GM21529 (cell line): Measurements from ENCODE around the gene MGAM2.

Experiments
- ATAC-seq: cut with Tn5 transposase; IDR thresholded peaks from one replicate; pipeline ENCODE4 v1.9.1; 2021; ENCODE audit not compliant: unreplicated experiment

The MGAM2 gene

DNA sequence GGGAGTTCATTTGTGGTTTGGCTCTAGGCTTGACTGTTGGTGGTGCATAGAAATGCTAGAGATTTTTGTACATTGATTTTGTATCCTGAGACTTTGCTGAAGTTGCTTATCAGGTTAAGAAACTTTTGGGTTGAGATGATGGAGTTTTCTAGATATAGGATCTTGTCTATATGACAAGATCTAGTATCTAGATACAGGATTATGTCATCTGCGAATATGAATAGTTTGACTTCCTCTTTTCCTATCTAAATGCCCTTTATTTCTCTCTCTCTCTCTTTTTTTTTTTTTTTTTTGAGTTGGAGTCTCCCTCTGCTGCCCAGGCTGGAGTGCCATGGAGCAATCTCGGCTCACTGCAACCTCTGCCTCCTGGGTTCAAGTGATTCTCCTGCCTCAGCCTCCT is 62.9 kb downstream of the MGAM2 start:
- no peak for ATAC-seq

DNA sequence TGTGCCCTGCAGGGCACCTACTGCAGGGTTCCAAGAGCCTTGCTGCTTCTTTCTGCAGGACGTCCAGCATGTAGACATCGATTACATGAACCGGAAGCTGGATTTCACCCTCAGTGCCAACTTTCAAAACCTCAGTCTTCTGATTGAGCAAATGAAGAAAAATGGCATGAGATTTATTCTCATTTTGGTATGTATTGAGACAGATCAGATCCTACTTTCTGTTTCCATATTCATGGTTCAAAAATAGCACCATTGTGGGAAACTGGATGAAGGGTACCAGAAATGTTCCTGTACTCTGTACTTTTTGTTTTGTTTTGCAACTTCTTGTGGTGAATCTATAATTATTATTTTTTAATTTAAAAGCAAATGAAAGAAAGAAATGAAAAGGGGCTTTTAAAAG is 64.1 kb downstream of the MGAM2 start:
- no peak for ATAC-seq

DNA sequence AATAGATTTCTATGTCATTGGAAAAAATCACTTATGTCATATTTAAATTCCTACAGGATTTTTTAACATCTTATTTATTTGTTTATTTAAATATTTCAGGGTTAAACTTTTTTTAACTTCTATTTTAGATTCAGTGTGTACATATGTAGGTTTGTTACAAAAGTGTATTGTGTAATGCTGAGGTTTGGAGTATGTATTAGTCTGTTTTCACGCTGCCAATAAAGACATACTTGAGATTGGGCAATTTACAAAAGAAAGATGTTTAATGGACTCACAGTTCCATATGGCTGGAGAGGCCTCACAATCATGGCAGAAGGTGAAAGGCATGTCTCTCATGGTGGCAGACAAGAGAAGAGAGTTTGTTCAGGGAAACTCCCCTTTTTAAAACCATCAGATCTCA is 65.4 kb downstream of the MGAM2 start:
- ATAC-seq, result no peak

DNA sequence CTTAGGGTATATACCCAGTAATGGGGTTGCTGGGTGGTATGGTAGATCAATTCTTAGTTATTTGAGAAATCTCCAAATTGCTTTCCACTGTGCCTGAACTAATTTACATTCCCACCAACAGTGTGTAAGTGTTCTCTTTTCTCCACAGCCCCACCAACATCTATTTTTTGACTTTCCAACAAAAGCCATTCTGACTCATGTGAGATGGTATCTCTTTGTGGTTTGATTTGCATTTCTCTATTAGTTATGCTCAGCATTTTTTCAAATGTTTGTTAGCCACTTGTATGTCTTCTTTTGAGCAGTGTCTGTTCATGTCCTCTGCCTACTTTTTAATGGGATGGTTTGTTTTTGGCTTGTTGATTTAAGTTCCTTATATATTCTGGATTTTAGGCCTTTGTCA is 66.4 kb downstream of the MGAM2 start:
- no peak for ATAC-seq

DNA sequence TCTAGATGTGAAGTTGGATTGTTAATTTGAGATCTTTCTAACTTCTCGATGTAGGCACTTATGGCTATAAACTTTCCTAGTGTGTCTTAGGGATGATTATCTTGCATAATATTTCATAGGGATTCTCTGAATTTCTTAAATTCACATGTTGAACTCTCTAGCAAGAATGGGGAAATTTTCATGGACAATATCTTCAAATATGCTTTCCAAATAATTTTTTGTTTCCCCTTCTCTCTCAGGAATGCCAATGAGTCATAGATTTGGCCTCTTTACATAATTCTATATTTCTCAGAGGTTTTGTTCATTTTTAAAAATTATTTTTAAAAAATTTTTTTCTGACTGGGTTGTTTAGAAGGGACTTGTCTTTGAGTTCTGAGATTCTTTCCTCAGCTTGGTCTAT is 68.9 kb downstream of the MGAM2 start:
- ATAC-seq, result no peak

DNA sequence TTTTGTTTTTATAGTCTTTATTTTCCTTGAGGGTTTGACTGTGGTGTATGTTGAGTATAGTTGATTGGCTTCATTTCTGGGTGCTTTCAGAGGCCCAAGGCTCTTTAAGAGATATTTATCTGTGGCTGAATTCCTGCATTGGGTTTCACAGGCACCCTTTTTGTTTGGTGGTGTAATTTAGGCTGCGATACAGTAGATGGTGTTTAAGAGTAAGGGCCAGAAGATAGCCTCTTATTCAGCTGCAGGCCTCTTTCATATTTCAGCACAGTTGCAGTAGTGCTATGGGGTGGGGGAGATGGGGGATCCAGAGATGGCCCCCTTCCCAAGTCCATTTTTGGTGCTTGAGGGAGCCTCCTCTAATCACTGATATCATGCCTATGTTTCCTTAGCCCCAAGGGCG is 69.7 kb downstream of the MGAM2 start:
- no peak for ATAC-seq

DNA sequence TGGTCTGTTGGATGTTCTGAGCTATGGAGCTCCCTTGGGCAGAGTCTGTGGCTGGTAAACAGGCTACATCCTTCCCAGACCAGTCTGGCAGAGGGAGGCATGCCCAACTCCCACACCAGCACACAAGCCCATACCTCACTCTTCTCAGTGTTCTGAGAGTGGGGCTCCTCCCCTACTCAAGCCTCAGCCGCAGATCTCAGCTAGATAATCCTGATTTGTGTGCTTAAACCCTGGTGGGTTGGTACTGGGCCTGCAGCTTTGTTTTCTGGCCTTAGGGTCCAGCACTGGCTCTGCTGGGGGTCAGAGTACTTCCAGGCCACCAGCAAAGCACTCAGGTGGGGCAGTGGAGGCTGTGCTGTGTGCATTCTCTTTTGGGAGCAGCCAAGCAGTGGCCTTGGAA is 70.4 kb downstream of the MGAM2 start:
- no peak for ATAC-seq

DNA sequence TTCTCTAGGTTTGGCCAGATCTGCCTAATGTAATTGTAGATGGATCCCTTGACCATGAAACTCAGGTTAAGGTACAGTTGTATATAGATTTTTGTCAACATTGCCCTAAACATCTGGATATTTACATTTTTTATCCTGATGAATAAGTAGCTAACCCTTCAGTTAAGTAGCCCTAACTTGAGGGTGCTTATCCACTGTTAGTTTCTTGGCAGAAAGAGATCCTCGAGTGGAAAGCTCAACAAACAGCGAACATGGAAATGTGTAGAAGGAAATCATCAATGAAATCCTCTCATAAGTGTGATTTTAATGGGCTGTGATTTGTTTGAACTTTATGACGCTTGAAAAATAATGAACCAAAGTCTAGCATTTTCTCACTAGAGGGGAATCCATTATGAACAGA is 73.6 kb downstream of the MGAM2 start:
- no peak for ATAC-seq

DNA sequence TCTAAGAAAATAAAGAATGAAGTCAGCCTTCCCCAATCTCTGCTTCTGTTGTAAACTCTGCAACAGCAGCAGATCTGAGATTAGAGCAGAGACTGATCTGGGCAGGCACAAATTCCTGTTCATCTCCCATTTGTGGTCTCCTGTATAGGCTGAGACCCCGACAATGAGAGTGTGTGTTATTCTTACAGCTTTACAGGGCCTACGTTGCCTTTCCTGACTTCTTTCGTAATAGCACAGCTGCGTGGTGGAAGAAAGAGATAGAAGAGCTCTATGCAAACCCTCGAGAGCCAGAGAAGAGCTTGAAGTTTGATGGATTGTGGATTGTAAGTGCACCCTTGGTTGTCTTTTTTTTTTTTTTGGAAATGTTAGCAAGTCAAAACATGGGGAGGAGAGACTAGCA is 74.3 kb downstream of the MGAM2 start:
- no peak for ATAC-seq

DNA sequence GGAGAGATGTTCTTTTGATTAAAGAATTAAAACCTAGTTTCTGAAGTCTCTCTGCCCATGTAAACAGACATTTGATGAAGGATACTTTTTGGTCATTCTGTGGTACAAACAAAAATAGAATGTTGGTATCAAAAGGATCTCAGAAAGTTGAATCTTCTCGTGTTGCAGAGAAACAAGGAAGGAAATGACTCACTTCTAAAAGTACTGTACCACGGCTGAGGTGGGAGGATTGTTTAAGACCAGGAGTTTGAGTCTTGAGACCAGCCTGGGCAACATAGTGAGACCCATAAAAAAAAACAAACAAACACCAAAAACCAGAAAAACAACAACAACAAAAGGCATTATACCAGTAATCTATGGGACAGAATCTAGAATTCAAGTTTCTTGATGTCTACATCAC is 76.6 kb downstream of the MGAM2 start:
- peak; percentile 65 for ATAC-seq

DNA sequence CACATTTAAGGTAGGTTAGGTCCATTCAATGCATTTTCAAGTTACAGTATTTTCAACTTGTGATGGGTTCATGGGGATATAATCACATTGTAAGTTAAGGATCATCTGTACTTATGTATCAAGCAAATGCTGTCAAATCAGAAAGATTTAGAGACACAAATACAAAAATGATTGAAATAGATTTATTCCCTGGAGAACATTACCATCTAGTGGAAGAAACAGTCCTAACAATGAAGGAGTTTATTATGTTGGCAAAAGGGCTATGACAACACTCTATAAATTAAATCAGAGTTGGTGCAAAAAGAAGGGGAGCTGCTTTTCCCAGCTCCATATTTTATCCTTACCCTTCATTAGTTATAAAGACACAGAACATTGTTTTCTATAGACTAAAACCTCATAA is 77.3 kb downstream of the MGAM2 start:
- ATAC-seq, result no peak

DNA sequence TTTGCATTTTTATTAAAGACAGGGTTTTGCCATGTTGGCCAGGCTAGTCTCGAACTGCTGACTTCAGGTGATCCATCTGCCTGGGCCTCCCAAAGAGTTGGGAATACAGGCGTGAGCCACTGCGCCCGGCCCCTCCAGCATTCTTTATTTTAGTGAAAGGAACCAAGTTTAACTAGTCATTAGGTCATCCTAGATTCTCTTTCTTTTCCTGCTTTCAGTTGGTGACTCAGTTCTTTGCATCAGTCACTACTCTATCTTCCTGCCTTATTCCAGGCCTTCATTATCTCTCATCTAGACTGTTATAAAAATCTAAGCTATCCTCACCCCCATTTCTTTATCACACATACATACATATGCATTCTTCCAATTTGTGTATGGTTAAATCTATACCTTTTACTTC is 82.7 kb downstream of the MGAM2 start:
- no peak for ATAC-seq

DNA sequence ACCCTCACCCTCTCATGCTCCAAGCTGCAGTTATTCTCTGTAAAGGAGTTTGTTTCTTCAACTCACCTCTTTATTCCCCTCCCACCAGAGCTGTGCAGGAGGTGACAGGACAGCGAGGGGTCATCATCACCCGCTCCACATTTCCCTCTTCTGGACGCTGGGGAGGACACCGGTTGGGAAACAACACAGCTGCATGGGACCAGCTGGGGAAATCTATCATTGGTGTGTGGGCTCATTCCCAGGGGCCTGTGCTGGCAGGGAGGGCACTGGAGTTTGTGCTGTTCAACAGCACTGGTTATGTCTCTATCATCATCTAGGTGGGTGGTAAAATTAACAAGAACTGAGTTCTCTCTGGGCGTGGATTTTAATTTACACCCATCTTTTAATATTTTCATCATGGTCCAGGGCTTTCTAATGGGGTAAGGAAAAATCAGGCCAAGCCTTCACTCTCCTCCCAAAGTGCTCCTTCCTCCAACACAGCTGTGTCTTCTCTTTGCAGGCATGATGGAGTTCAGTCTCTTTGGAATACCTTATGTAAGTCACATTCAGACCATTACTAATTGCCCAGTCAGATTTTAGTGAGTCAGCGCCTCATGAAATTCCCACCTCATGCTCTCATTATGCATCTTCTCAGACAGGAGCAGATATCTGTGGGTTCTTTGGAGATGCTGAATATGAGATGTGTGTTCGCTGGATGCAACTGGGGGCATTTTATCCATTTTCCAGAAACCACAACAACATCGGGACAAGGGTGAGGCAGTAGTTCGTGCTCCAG is 84.7 kb downstream of the MGAM2 start:
- no peak for ATAC-seq

DNA sequence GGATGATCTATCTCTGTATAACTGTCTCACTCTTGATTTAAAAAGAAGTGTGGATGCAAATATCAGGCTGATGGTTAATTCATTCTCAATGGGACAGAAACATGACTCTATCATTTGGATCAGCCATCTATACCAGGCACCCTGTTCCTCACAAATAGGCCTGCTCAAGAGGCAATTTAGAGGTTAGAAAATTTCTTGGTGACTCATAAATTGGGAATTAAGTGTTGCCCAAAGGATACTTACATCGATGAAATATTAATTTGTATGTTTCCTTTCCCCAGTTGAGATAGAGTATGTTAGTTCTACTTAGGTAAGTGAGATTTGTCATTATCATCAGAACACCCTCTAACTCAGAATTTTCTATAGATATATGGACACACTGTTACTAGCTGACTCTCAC is 88.7 kb downstream of the MGAM2 start:
- ATAC-seq, result no peak

DNA sequence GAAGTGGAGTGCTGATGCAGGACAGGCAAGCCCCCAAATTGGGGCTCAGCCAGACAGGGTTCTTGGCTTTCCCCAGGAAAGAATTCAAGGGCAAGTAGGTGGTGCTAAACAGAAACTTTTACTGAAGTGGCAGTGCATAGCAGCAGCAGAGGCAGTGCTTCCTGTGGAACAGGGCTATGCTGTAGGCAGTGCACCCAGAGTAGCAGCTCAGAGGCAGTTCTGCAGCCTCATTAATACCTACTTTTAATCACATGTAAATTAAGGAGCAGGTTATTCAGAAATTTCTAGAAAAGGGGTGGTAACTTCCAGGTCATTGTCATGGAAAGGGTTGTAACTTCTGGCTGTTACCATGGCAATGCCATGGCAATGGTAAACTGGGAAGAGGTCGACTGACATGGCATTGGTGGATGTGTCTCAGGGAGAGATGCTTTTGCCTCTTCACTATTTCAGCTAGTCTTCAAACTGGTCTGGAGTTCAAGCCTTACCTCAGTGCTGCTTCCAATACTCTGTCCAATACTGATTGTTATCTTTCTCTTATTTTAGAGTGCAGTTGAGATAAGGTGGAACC is 117.1 kb downstream of the MGAM2 start:
- ATAC-seq, result no peak

DNA sequence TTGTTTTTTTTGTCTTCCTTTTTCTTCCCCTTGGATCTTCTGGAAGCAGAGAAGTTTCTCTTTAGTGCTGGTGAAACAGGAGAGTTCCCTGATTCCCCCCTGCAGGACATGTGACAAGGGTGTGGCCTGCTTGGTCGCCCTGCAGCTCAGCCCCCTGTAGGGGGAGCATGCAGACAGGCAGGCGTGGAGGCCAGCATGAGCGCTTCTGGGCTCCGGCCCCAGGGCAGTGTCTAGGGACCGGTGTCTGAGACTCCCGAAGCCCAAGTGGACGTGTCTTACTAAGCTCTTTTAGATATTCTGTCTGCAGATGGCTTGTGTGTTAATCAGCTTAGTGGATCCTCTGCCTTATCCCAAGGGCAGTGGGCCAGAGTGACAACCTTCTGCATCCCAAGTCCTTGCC is 120.2 kb downstream of the MGAM2 start:
- no peak for ATAC-seq

DNA sequence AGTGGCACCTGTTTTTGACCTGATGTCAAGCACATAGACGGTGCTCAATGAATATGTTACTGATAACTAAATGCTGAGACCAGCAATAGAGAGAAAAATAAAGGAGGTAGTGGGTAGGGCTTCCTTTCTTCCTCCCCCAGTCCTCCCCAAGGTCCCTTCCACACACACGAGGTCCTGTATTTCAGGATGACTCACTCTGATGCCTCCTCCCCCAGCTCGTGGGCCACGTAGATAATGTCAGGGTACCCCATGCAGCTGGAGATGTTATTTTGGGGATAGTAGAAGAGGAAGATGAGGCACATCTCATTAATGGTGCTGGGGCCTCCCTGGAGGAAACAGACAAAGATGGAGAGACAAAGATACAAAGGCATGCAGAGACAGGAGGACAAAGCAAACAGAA is 129.0 kb downstream of the MGAM2 start:
- no peak for ATAC-seq

DNA sequence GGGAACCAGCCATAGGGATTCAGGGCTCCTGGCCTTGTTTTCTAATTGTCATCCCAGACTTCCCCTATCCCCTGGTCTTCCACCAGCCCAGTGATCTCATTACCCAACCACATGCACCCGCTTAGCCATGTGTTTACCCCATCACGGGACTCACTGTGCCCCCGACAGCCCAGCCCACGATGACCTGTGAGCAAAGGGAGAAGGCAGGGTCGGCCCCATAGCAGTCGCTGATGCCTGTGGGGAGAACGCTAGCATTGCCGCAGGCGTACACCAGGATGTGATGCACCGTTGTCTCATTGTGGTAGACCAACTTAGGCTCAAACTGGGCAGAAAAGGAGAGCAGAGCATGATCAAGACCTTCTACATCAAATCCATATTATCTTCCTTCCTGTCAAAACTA is 132.3 kb downstream of the MGAM2 start:
- ATAC-seq, result no peak

DNA sequence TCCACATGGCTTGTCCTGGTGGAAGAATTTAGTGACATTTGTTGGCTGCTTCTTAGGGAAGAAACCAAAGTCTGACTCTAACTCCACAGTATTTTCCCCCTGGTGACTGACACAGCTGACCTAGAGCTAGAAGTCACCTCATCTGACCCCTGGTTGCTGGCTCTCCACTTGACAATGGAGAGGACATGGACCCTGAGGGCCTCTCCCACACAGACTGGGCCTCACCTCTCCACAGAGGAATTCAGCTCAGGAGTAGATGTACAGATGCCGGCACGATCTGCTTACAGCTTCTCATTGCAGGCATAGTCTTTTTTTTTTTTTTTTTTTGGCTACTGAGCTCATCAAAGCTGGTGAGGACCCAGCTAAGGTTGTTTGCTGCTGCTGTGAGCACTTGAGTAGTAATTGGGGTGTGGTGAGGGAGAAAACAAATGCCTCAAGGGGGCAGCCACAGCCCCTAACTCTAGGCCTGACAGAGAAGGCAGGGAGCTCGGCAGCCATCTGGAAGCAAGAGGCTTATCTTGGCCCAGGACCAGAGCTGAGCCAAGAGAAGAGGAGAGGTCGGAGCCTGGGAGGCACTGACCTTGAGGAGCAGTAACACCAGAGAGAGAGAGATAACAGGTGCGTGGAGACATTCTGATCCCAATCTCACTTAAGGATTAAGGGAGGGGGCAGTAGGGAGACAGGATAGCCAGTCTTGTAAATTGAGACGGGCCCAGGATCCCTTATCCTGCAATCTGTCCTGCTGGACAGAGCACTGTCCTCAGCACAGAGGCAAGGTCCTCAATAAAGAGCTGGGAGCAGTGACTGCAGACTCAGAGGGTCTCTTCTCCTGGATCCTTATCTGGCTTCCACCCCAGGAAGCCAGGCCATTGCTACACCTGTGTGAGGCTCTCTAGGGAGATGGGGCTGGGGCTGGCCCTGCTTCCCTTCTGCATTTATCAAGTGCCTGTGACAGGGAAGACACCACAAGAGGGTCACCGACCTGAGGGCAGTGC is 136.9 kb downstream of the MGAM2 start:
- no peak for ATAC-seq

DNA sequence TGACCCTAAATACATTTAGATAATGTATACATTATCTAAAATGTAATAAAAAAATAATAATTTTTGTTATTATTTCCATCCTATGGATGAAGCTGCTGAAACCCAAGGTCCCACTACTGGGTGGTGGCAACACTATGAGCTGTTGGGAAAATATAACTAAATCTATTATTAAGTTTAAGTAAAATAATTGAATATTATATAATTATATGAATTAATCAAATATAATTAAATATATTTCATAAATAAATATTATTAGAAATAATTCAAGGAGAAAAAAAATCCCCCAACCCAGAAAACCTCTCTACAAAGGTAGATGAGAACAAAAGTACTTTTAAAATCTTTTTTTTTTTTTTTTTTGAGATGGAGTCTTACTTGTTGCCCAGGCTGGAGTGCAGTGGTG is 138.4 kb downstream of the MGAM2 start:
- no peak for ATAC-seq

DNA sequence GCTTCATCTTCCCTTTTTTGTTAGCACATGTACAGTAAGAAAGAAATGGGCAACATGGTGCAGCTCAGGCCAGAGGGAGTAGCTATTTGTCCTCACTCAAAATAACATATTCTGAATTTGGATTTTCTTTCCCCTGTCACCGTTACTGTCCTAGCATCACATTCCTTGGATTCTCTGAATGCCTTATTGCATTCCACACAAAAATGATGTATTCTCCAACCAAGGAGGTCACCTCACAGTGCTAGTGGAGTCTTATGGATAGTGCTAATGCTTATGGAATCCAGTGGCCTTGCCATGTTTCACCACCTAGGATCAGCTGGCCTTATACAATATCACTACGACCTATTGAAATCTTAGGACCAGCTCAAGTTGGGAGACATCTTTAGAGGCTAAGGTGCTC is 139.2 kb downstream of the MGAM2 start:
- ATAC-seq, result no peak

DNA sequence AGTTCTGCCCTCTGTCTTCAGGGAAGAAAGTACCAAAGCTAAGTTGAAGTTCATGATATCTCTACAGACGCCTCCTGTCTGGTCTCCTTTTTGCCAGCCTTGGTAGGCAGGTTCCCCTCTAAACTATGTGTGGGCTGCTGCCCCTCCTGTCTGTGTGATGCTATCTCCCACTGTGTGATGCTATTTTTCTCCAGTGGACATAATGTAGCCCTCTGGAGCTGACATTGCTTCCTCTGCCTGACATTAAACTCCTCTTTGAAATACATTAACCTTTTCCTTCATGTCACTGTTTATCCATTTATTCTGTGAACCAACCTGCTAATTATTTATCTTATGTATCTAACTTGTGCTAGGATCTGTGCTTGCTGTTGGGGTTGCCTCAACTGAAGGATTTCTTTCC is 146.4 kb downstream of the MGAM2 start, which contains the start of gene PRSS58:
Gene PRSS58, minus strand, starts transcription at position 101 of the 400 bp plus-strand sequence. CDS start 351 bp downstream, outside the sequence.
- ATAC-seq, result no peak
